ENCODE results near the gene THBS2.

The THBS2 gene

GRCh38 chr6:169231790-169232506 is 21.7 kb downstream of the THBS2 start:
- ATAC-seq, result no peak
- no peak for TF ChIP-seq CREB5 (CRISPR knock-in tag; IDR thresholded peaks at IDR 0.05; ENCODE audit: low read depth)

- ATAC-seq, result no peak
- no peak for TF ChIP-seq ZFP3 (CRISPR knock-in tag; IDR thresholded peaks at IDR 0.05)
Measured at GRCh38 chr6:169230946-169231789, 22.5 kb downstream of the THBS2 start.

- no peak for TF ChIP-seq ZC3H10 (CRISPR knock-in tag; IDR thresholded peaks at IDR 0.05)
- TF ChIP-seq GLIS3 (CRISPR knock-in tag; IDR thresholded peaks at IDR 0.05), result no peak
- TF ChIP-seq PPARA (CRISPR knock-in tag; IDR thresholded peaks at IDR 0.05; ENCODE audit: borderline replicate concordance), result no peak
- TF ChIP-seq ESRRG (CRISPR knock-in tag; IDR thresholded peaks at IDR 0.05), result no peak
- TF ChIP-seq PATZ1 (CRISPR knock-in tag; IDR thresholded peaks at IDR 0.05; ENCODE audit: borderline replicate concordance), result no peak
- TF ChIP-seq BACH2 (CRISPR knock-in tag; IDR thresholded peaks at IDR 0.05; ENCODE audit: borderline replicate concordance), result no peak
- TF ChIP-seq ZFP3 (CRISPR knock-in tag; IDR thresholded peaks at IDR 0.05), result no peak
- TF ChIP-seq TCF4 (CRISPR knock-in tag; IDR thresholded peaks at IDR 0.05; ENCODE audit: borderline replicate concordance), result no peak
- no peak for TF ChIP-seq CSRNP3 (CRISPR knock-in tag; IDR thresholded peaks at IDR 0.05)
- no peak for TF ChIP-seq TSHZ2 (CRISPR knock-in tag; IDR thresholded peaks at IDR 0.05)
- TF ChIP-seq CREB5 (CRISPR knock-in tag; IDR thresholded peaks at IDR 0.05; ENCODE audit: low read depth), result no peak
- no peak for TF ChIP-seq SNAI2 (CRISPR knock-in tag; IDR thresholded peaks at IDR 0.05)
- no peak for TF ChIP-seq ISL1 (CRISPR knock-in tag; IDR thresholded peaks at IDR 0.05)
- TF ChIP-seq CSDC2 (CRISPR knock-in tag; IDR thresholded peaks at IDR 0.05), result no peak
- TF ChIP-seq OSR1 (CRISPR knock-in tag; IDR thresholded peaks at IDR 0.05), result no peak
- TF ChIP-seq POU6F1 (CRISPR knock-in tag; IDR thresholded peaks at IDR 0.05; ENCODE audit: borderline replicate concordance, low read depth), result no peak
- no peak for TF ChIP-seq ZFP30 (CRISPR knock-in tag; IDR thresholded peaks at IDR 0.05)
- no peak for ATAC-seq
Measured at GRCh38 chr6:169230322-169230665, 23.4 kb downstream of the THBS2 start.
